GM03348 (cell line): Measurements from ENCODE around the gene GPR156.
"Not testable (repeated sequence)": the region's sequence is repeated elsewhere in the genome, so short reads cannot be mapped to it uniquely, and the experiment has no call there.

Experiments
- DNase-seq: peaks from one replicate; pipeline ENCODE4 v3.0.0; 2012; ENCODE audit warnings: low spot score

GPR156 gene

GRCh38 chr3:120274739-120275167 is 10.3 kb downstream of the GPR156 start:
- DNase-seq, result no peak

GRCh38 chr3:120272286-120272685 is 12.7 kb downstream of the GPR156 start:
- DNase-seq, result no peak

DNA sequence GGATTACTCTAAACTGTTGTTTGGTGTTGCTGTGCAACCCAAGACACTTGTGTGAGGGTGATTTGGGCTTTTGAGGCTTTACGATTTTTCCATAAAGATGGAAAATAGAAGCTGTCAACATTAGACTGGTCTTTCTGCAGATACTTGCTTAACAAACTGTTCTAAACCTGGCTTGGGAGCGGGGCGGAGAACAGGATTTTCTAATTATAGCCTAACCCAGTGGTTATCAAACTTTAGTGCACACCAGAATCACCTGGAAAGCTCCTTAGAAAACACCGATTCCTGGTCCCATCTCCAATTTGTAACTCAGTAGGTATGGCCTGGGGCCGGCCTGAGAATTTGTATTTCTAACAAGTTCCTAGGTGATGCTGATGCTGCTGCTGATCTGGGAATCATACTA is 19.0 kb downstream of the GPR156 start:
- DNase-seq, result no peak

DNA sequence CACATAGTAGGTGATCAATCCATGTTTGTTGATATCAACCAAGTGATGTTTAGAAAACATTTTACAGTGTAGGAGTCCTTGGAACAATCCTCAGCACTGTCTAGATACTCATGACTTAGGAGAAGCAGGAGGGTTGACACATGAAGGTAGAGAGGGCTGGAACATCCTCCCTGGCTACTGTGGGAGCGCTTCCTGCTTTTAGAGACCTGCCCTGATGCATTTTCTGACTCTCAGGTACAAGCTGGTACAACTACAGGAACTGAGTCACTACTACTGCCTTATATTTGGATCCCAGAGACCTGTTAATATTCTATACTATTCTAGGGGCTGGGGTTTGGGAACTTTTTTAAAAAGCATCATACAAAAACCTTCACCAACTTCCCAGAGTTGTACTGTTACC is 20.1 kb downstream of the GPR156 start:
- DNase-seq, result no peak

- no peak for DNase-seq
Measured at GRCh38 chr3:120263792-120264191, 21.2 kb downstream of the GPR156 start.

- DNase-seq, result no peak
Measured at GRCh38 chr3:120258009-120258408, 27.0 kb downstream of the GPR156 start.

GRCh38 chr3:120245386-120245785 is 39.6 kb downstream of the GPR156 start:
- no peak for DNase-seq

- no peak for DNase-seq
Measured at GRCh38 chr3:120244834-120245225, 40.2 kb downstream of the GPR156 start.

DNA sequence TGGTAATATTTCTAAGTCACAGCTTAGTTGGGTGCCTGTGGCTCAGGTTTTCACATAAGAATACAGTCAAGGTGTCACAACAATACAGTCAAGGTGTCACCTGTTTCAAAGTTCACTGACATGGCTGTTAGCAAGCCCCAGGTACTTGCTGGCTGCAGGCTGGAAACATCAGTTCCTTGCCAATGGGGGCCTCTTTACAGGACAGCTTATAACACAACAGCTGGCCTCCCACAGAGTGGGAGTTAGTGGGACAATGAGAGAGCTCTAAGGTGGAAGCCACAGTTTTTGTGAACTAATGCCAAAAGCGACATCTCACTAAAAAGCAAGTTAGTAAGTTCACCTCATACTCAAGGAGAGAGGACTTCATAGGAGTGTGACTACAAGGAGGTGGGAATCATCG is 45.4 kb downstream of the GPR156 start:
- DNase-seq, result no peak

GRCh38 chr3:120227710-120228347 is 57.2 kb downstream of the GPR156 start:
- no peak for DNase-seq

- no peak for DNase-seq
Measured at GRCh38 chr3:120224237-120224636, 60.8 kb downstream of the GPR156 start.

DNA sequence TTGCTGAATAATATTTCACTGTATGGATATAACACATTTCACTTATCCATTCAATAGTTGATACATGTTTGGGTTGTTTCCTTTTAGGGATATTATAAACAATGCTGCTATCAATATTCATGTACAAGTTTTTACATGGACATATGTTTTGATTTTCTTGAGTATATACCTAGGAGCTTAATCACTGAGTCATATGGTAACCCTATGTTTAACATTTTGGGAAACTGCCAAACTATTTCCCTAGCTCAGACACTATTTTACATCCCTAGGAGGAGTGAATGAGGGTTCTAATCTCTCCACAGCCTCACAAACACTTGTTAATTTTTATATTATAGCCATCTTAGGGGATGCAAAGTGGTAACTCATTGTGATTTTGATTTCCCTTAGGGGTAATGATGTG is 66.0 kb downstream of the GPR156 start:
- DNase-seq, result no peak

- DNase-seq, result not testable (repeated sequence)
Measured at GRCh38 chr3:120216633-120217032, 68.4 kb downstream of the GPR156 start.

DNA sequence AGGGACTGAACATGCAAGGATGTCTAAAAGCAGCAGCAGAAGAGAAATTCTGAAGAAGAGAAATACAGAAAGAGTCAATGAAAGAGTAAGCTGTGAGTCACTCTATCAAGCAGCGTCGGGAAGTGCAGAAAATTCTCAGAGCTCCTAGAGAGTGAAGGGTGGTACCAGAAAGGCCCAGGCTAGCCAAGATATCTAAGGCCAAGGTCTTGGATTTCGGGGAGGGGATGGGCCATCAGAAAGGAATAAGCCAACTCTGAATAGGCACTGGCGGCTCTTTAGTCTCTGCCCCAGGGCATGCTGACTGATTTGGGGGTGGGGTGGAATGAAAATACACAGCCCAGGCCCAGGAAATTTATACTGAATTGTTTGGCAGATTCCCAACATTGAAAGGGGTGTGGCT is 70.8 kb downstream of the GPR156 start:
- peak; percentile 31 for DNase-seq

DNA sequence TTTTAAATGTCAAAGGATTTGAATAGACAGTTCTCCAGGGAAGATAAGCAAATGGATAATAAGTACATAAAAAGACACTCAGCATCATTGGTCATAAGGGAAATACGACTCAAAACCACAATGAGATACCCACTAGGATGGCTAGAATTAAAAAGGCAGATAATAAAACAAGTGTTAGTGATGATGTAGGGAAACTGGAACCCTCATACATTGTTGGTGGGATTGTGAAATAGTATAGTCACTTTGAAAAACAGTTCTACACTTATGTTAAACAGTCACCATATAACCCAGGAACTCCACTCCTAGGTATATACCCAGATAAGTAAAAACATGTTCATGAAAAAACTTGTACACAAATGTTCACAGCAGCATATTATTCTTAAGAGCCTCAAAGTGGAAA is 72.5 kb downstream of the GPR156 start:
- DNase-seq, result no peak

GRCh38 chr3:120209425-120209824 is 75.6 kb downstream of the GPR156 start:
- no peak for DNase-seq

DNA sequence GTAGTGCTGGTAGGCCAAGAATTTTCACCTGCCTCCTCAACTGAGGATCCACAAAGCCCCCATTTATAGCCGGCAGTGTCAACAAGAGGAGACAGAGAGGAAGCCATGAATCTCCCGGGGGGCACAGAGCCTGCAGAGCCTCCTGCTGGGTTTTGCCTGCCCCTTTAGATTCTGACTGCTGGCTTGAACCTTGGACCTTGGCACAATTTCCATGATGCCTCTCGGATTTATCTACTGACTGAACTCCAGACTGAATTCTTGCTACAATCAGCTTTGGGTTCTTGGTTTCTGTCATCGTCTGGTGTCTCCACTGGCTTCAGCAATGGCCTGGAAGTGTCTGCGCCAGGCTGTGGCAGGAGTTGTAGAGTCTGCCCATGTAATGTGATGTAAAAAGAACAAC is 80.7 kb downstream of the GPR156 start:
- DNase-seq, result no peak

DNA sequence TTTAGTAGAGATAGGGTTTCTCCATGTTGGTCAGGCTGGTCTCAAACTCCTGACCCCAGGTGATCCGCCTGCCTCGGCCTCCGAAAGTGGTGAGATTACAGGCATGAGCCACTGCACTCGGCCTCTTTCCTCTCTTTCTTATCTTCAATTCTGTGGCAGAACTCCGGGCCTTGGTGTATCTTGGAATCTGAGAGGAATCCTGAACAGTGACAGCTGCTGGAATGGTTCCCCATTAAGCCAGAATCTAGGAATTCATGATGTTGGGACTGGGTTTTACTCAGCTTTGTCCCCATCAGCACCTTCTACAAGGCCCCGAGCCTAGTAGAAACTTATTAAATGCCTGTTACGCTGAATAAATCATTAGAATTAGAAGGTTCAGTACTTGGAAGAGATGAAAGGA is 81.4 kb downstream of the GPR156 start:
- DNase-seq, result no peak

GRCh38 chr3:120203016-120203415 is 82.0 kb downstream of the GPR156 start:
- peak; percentile 87 for DNase-seq

DNA sequence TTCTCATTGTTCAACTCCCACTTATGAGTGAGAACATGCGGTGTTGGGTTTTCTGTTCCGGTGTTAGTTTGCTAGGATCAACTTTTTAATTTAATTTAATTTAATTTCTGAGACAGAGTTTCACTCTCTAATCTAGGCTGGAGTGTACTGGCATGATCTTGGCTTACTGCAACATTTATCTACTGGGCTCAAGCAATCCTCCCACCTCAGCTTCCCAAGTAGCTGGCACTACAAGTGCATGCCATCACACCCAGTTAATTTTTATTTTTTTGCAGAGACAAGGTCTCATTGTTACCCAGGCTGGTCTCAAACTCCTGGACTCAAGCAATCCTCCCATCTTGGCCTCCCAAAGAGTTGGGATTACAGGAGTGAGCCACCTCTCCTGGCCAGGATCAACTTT is 82.7 kb downstream of the GPR156 start:
- no peak for DNase-seq

DNA sequence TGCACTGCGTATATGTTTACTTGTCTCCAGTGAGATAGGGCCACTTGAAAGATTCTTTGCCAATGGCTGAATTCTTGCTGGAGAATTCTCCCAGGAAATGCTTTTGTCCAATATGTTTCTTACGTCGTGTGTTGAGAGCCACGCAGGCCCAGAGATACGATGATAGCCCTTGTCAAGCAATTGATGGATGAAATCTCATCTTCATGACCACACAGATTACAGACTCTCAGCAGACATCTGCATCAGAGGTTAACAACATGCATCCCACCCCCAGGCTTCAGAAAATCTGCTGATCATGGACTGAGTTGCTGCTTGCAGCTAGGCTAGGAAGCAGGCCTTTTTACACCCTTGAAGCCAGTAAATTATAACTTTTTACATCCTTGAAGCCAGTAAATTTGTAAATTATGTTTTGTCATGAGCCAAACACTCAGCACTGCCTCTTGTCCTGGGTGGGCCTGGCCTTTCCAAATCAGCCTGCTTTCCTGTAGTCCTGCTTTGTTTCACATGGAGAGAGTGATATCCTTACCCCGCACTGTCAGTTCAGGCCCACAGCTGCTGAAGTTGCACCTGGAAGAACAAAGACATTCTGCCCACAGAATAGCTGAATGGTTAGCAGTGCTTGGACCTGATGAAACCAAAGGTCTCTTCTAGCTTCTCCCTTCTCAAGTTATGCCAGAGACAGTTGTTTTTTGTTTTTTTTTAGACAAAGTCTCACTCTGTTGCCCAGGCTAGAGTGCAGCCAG is 84.4 kb downstream of the GPR156 start:
- no peak for DNase-seq

DNA sequence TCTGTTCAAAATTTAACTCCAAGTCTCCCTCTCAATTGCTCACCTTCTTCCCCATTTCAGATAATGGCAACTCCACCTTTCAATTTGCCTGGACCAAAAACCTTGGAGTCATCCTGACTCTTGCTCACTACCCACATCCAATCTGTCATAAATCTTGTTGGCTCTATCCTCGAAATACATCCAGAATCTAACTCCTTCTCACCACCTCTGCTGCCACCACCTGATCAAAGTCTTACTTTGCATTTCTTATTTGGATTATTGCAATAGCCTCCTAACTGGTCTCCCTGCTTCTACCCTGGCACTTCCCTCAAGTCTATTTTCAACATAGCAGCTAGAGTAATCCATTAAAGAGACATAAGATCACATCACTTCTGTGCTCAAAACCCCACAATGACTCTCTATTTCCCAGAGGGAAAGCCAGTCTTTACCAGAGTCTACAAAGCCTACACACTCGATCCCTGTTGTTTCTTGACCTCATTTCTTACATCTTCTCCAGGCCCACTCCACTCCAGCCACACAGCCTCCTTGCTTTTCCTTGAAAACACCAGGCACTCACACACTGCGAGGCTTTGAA is 86.6 kb downstream of the GPR156 start:
- DNase-seq, result no peak

- DNase-seq, result no peak
Measured at GRCh38 chr3:120196812-120197211, 88.2 kb downstream of the GPR156 start.

- no peak for DNase-seq
Measured at GRCh38 chr3:120196333-120196732, 88.7 kb downstream of the GPR156 start.
